ENCODE results near the gene MAP7D3.
A peak's percentile ranks its signal among the peaks of the same experiment; 100 is the strongest.
"Not testable (repeated sequence)": the region's sequence is repeated elsewhere in the genome, so short reads cannot be mapped to it uniquely, and the experiment has no call there.

The MAP7D3 gene

GRCh38 chrX:136250191-136251040 lies 784 bp downstream of the MAP7D3 start:
- peak; percentile 46 for DNase-seq (ENCODE audit: low read depth)
- peak overlapping the region; percentile 71 for H3K4me3 ChIP-seq (ENCODE audit: low read depth, low read length)
- TF ChIP-seq CTCF (conservative IDR thresholded peaks at IDR 0.05; ENCODE audit: low read depth, low read length), result no peak

- no peak overlapping the region for H3K4me3 ChIP-seq (ENCODE audit: low read depth, low read length)
- DNase-seq (ENCODE audit: low read depth), result no peak
- TF ChIP-seq CTCF (conservative IDR thresholded peaks at IDR 0.05; ENCODE audit: low read depth, low read length), result no peak
Observed at GRCh38 chrX:136246201-136246600, 5.0 kb downstream of the MAP7D3 start.

GRCh38 chrX:136237849-136238248 lies 13.4 kb downstream of the MAP7D3 start:
- not testable (repeated sequence) for DNase-seq (ENCODE audit: low read depth); H3K4me3 ChIP-seq (ENCODE audit: low read depth, low read length)

- TF ChIP-seq CTCF (conservative IDR thresholded peaks at IDR 0.05; ENCODE audit: low read depth, low read length), result no peak
- no peak overlapping the region for H3K4me3 ChIP-seq (ENCODE audit: low read depth, low read length)
Observed at GRCh38 chrX:136237074-136237473, 14.1 kb downstream of the MAP7D3 start.

GRCh38 chrX:136228839-136229207 lies 22.4 kb downstream of the MAP7D3 start:
- no peak for TF ChIP-seq CTCF (conservative IDR thresholded peaks at IDR 0.05; ENCODE audit: low read depth, low read length)
- DNase-seq (ENCODE audit: low read depth), result no peak
- H3K4me3 ChIP-seq (ENCODE audit: low read depth, low read length), result no peak overlapping the region

More at GRCh38 chrX:136237074-136237473, 14.1 kb downstream of the MAP7D3 start:
- no peak for DNase-seq (ENCODE audit: low read depth)

- DNase-seq (ENCODE audit: low read depth), result no peak
- no peak for TF ChIP-seq CTCF (conservative IDR thresholded peaks at IDR 0.05; ENCODE audit: low read depth, low read length)
- H3K4me3 ChIP-seq (ENCODE audit: low read depth, low read length), result no peak overlapping the region
Observed at GRCh38 chrX:136227948-136228838, 23.0 kb downstream of the MAP7D3 start.

GRCh38 chrX:136227074-136227473 lies 24.1 kb downstream of the MAP7D3 start:
- no peak for TF ChIP-seq CTCF (conservative IDR thresholded peaks at IDR 0.05; ENCODE audit: low read depth, low read length)
- no peak for DNase-seq (ENCODE audit: low read depth)
- H3K4me3 ChIP-seq (ENCODE audit: low read depth, low read length), result no peak overlapping the region

All from choroid plexus epithelial cell (primary cell).